NCI-H1092 treated with DMSO at 0.1 percent for 48 hours (cell line): ENCODE results near the gene ZNF491.
"Not testable (repeated sequence)": the region's sequence is repeated elsewhere in the genome, so short reads cannot be mapped to it uniquely, and the experiment has no call there.

Experiments
- DNase-seq: peaks from one replicate; lab custom pipeline; 2025; lab: John Stamatoyannopoulos, UW

Gene ZNF491

DNA sequence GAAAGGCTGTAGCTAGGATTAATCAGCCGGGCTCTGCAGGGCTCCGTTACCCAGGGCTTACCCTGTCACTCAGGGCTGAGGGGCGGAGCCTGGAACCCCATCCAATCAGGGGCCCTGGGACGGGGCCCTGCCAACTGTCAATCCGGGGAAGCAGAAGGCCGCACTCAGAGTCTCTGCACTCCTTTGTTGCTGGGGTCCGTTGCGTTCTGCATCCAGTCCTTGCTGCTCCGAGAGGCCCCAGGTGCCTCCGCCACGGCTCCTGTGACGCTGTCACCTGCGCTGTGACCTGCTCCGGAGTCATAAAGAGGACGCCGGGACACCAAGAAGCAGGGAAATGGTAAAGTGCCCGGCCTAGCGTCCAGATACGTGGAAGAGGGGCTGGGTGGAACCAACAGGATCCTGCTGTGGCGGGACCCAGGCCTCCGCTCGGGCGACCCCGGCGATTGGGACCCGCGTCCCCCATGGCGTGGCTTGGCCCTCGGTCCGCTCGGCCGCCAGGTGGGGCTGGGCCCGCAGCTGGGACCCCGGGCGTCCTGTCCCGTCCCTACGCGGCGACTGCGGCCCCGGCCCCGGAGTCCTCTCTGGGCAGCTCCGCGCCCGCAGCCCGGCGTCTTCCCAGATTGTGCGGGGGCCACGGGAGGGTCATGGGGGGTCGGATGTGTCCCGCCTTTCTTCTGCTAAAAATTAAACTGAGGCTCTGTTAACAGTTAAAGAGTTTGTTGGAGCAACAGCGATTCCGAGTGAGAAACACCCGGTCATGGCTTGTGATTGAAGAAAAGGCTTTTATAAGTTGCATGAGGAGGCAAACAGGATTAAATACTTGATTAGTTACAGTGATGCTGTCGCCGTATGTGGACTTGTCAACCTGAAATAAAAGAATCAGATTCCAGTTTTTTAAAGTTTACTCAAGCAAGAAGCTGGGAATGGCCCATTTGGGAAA is at the start of gene ZNF491:
ZNF491 (plus strand) TSS at position 133 of the 940 bp plus-strand sequence. CDS start 7,431 bp downstream, outside the sequence.
- peak; percentile 94 for DNase-seq

- DNase-seq, result no peak
Observed at GRCh38 chr19:11749751-11750150, 48.6 kb upstream of the ZNF491 start.

DNA sequence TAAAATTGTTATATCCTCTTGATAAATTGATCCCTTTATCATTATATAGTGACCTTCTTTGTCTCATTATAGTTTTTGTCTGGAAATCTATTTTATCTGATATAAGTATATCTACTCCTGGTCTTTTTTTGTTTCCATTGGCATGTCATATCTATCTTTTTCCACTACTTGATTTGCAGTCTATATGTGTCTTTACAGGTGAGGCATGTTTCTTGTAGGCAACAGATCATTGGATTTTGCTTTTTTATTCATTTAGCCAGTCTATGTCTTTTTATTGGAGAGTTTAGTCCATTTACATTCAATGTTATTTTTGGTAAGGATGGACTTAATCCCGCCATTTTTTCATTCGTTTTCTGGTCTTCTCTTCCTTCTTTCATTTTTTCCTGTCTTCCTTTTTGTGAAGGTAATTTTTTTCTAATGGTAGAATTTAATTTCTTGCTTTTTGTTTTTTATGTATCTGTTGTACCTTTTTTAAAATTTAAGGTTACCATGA is 46.0 kb upstream of the ZNF491 start:
- DNase-seq, result no peak

GRCh38 chr19:11754663-11755062 is 43.7 kb upstream of the ZNF491 start:
- DNase-seq, result no peak

GRCh38 chr19:11756965-11757364 is 41.4 kb upstream of the ZNF491 start:
- DNase-seq, result no peak

GRCh38 chr19:11759805-11760204 is 38.5 kb upstream of the ZNF491 start:
- no peak for DNase-seq

DNA sequence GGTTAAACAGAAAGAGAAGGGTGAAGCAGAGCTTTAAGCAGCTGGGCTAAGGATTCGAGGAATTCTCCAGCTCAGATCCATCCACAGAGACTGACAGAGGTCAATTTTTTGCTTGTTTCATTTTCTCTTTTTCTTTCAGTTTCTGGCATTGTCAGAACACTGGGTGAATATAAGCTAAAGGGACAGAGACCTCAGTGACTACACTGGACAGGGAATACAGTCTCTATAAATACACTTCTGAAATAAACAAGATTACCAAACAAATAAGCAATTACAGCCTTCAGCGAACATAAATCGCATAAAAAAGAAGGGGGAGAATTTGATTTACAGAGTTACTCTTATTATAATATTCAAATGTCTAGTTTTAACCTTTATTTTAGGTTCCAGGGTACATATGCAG is 35.2 kb upstream of the ZNF491 start:
- no peak for DNase-seq

DNA sequence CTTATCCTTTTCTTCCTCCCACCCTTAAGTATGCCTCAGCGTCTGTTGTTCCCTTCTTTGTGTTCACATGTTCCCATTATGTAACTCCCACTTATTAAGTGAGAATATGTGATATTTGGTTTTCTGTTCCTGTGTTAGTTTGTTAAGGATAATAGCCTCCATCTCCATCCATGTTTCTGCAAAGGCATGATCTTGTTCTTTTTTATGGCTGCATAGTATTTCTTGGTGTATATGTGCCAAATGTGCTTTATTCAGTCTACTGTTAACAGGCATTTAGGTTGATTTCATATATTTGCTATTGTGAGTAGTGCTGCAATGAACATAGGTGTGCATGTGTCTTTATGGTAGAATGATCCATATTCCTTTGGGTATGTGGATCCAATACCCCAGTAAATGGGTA is 34.7 kb upstream of the ZNF491 start:
- no peak for DNase-seq

- peak; percentile 91 for DNase-seq
Observed at GRCh38 chr19:11766597-11767591, 31.4 kb upstream of the ZNF491 start, which contains the start of gene ZNF441. Gene ZNF441, plus strand, starts transcription at chr19:11767000. Its CDS starts 194 bp downstream, at chr19:11767194.

DNA sequence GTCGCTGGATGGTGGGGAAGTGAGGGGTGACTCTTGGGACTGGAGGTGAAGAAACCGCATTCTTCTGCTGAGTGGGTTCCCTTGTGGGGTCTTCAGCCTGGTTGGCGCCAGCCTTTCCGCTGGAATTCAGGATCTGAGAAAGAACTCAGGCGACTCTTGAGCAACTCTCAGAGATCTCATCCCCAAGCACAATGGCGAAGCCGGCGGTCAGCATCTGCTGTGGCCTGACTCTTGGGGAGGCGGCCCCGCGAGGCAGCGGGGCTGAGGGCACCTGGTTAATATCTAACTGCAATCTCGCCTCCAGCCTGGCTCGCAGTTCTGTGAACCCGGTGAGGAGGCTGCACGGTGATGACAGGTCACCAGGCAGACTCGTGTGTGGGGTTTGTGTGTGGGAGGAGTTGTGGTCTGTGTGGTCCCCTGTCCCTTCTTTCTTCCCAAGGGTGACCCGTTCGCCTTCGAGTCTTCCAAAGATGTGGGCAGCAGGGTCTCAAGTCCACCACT is 30.6 kb upstream of the ZNF491 start:
- no peak for DNase-seq

DNA sequence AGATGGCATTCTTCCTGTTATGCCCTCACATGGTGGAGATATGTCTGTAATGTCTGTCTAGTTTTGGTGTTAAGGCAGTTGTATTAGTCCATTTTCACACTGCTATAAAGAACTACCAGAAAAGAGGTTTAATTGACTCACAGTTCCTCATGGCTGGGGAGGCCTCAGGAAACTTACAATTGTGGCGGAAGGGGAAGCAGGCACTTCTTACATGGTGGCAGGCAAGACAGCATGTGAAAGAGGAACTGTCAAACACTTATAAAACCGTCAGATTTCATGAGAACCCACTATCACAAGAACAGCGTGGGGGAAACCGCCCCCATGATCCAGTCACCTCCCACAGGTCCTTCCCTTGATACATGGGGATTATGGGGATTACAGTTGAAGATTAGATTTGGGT is 28.3 kb upstream of the ZNF491 start:
- DNase-seq, result no peak

DNA sequence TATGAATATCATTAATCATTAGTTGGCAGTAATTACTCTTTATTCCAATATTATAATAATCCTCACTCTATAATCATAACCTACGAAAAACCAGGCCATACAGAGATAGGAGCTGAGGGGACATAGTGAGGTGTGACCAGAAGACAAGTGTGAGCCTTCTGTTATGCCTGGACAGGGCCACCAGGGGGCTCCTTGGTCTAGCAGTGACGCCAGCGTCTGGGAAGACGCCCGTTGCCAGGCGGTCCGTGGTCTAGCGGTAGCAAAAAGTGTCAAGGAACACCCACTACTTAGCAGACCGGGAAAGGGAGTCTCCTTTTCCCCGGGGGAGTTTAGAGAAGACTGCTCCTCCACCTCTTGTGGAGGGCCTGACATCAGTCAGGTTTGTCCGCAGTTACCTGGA is 26.8 kb upstream of the ZNF491 start:
- DNase-seq, result not testable (repeated sequence)

- DNase-seq, result not testable (repeated sequence)
Observed at GRCh38 chr19:11776669-11777068, 21.7 kb upstream of the ZNF491 start.

DNA sequence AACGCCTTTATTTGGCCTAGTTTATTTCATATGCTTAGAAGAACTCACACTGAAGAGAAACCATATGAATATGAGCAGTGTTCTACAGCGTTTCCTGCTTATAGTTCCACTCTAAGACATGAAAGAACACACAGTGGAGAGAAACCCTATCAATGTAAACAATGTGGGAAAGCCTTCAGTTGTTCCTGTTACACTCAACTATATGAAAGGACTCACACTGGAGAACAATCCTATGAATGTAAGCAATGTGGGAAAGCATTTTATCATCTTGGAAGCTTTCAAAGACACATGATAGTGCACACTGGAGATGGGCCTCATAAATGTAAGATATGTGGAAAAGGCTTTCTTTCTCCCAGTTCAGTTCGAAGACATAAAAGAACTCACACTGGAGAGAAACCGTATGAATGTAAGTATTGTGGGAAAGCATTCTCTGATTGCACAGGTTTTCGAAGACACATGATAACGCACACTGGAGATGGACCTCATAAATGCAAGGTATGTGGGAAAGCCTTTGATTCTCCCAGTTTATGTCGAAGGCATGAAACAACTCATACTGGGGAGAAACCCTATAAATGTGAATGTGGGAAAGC is 17.8 kb upstream of the ZNF491 start:
- DNase-seq, result no peak

- DNase-seq, result no peak
Observed at GRCh38 chr19:11781295-11782057, 16.8 kb upstream of the ZNF491 start.

DNA sequence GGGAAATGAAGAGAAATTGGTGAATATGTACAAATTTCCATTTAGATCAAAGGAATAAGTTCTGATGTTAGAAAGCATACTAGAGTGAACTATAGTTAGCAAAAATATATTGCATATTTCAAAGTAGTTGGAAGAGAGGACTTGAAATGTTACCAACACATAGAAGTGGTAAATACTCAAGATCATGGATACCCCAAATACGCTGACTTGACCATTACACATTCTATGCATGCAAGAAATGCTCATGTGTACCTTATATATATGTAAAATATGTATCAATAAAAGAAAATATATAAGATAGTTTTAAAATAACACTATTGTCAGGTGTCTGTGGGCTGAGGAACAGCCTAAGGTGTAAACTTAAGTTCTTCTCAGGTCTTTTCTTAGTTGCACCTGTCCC is 14.6 kb upstream of the ZNF491 start:
- no peak for DNase-seq

- no peak for DNase-seq
Observed at GRCh38 chr19:11784356-11784755, 14.0 kb upstream of the ZNF491 start.

- DNase-seq, result no peak
Observed at GRCh38 chr19:11787536-11787935, 10.8 kb upstream of the ZNF491 start.

GRCh38 chr19:11792942-11793341 is 5.4 kb upstream of the ZNF491 start:
- DNase-seq, result no peak

DNA sequence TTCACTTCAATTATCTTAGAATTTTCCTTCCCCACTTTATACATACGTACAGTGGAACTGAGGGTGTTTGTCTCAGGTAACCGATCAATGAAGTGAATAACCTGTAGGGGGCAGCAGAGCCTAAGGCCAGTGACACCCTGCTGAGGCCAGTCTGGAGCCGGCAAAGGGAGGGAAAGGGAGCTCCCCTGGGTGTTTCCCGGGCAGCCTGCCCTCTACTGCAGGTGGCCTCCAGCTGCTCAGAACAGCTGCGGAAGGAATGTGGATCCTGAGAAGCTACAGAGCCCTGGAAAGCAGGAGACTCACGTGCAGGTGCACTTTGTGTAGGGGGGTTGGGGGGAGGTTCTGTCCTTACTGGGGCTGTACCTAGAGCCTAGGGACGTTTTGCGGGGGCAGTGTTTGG is 832 bp upstream of the ZNF491 start:
- DNase-seq, result peak; percentile 94
